ENCODE data around the gene CAMTA1. TPM values are rescaled to one million over a fixed set of nuclear protein-coding genes. Genes with fewer than 3 reads are reported as not detected.
A peak's percentile ranks its signal among the peaks of the same experiment; 100 is the strongest.

Gene CAMTA1
- polyA plus RNA-seq, 1 of the 3 experiments (the other 2 are of a cell fraction), result 63.1 TPM

DNA sequence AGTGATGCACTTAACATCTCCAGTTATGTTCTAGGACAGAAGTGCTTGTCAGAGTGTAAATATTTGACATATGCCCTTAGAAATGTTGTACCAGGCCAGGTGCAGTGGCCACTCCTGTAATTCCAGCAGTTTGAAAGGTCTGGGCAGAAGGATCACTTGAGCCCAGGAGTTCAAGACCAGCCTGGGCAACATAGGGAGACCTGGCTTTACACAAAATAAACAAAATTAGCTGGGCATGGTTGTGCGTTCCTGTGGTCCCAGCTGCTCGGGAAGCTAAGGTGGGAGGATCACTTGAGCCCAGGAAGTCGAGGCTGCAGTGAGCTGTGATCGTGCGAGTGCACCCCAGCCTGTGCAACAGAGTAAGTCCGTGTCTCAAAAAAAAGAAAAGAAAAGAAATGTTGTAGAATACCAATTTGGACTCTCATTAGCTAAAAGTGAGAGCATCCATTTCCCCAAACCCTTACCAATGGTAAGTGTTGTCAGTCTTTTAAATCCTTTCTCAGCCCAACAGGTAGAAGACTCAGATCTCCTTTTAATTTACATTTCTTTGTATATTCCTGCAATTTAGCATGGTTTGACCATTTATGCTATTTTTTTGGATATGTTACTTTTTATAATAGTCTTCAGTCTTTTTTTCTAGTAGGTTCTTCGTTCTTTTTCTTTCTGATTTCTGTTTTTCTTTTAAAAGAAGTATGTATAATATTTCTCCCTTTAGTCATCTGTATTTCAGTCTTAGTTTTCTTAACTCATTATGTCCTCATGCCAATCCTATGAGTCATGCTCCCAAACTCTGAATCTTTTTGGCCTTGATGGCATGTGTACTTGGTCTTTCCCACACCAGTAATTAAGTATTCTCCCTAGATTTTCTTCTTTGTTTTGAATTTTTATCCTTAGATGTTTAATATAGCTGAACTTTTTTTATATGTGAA, 74.4 kb downstream of the CAMTA1 start:
- Histone ChIP-seq H2AFZ (ENCODE audit: low read depth) (no peak overlapping the region), H3K9me3 (no peaks in the 10 kb centered on the region), H3K27ac (ENCODE audit: low read depth in 2 of 2, low read length in 1 of 2) (peak overlapping the region; percentile 64 to 96; a peak in 3 of 4 replicates), H3K4me3 (ENCODE audit: low read depth in 2 of 2, low read length in 1 of 2) (no peak overlapping the region), H3K36me3 (replicated peaks in 1 of 2; ENCODE audit: control insufficient read depth in 1 of 2, insufficient read depth in 2 of 2, low read length in 1 of 2) (peaks cover 2 to 8% of the 10 kb centered on the region in 2 experiments), H3K9me2 (no peaks in the 10 kb centered on the region), H3K27me3 (ENCODE audit: insufficient read depth) (no peaks in the 10 kb centered on the region), H4K20me1 (ENCODE audit: insufficient read depth) (no peaks in the 10 kb centered on the region), H3K4me1 (ENCODE audit: control insufficient read depth in 1 of 2, insufficient read depth in 2 of 2, low read depth in 1 of 2, low read length in 1 of 2) (peaks cover 0 to 13% of the 10 kb centered on the region in 2 experiments; a peak in 3 of 4 replicates), H3F3A (replicated peaks; ENCODE audit: insufficient read depth) (peaks cover 29% of the 10 kb centered on the region), H3K9ac (peak overlapping the region; percentile 35; the same call in 1 of the 2 replicates), H3K79me2 (ENCODE audit: insufficient read depth) (peaks cover 52% of the 10 kb centered on the region), H3K4me2 (peak overlapping the region; percentile 64)
- 78% methylated on average over 7 of the region's 7 CpGs for WGBS (ENCODE audit: low lambda C conversion rate)
- ChIA-PET CTCF (interaction anchor here (1.1 kb wide), 2 partner anchors 9 to 12 kb away, joined by 4 read pairs; no protein-coding TSS in a partner anchor), POLR2A (no interaction called here)
- no peak for DNase-seq
- TF ChIP-seq CTCF (IDR thresholded peaks at IDR 0.05), result no peak
- no peak for TF ChIP-seq ELF1 (IDR thresholded peaks at IDR 0.05)
- no peak; the same call in 1 of the 2 replicates for TF ChIP-seq NFIC (IDR thresholded peaks at IDR 0.05; ENCODE audit: borderline replicate concordance)
- TF ChIP-seq TAF1 (IDR thresholded peaks at IDR 0.05; ENCODE audit: borderline replicate concordance, low read depth, low read length), result no peak
- TF ChIP-seq SIN3A (IDR thresholded peaks at IDR 0.05; ENCODE audit: borderline replicate concordance, low read depth, low read length), result no peak
- no peak for TF ChIP-seq RFX5 (IDR thresholded peaks at IDR 0.05; ENCODE audit: low read length)
- TF ChIP-seq REST (IDR thresholded peaks at IDR 0.05; ENCODE audit: low read depth, low read length), result no peak
- no peak for TF ChIP-seq YY1 (IDR thresholded peaks at IDR 0.05; ENCODE audit: low read depth)
- TF ChIP-seq, protein P1, sequence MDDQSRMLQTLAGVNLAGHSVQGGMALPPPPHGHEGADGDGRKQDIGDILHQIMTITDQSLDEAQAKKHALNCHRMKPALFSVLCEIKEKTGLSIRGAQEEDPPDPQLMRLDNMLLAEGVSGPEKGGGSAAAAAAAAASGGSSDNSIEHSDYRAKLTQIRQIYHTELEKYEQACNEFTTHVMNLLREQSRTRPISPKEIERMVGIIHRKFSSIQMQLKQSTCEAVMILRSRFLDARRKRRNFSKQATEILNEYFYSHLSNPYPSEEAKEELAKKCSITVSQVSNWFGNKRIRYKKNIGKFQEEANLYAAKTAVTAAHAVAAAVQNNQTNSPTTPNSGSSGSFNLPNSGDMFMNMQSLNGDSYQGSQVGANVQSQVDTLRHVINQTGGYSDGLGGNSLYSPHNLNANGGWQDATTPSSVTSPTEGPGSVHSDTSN (IDR thresholded peaks at IDR 0.05), result peak; percentile 27; the same call in 1 of the 2 replicates
- TF ChIP-seq GATA2 (CRISPR knock-in tag; IDR thresholded peaks at IDR 0.05), result no peak
- TF ChIP-seq SMC3 (IDR thresholded peaks at IDR 0.05; ENCODE audit: low read depth, low read length), result no peak
- TF ChIP-seq EZH2phosphoT487 (IDR thresholded peaks at IDR 0.05; ENCODE audit: borderline replicate concordance, low read depth), result no peak
- TF ChIP-seq MEF2A (IDR thresholded peaks at IDR 0.05; ENCODE audit: borderline replicate concordance, low read depth), result no peak
- TF ChIP-seq RAD21 (IDR thresholded peaks at IDR 0.05; ENCODE audit: low read length), result no peak
- TF ChIP-seq TEAD4 (IDR thresholded peaks at IDR 0.05; ENCODE audit: borderline replicate concordance, insufficient read depth), result no peak
- no peak for TF ChIP-seq NRF1 (IDR thresholded peaks at IDR 0.05; ENCODE audit: low read depth, low read length)
- TF ChIP-seq CHD2 (IDR thresholded peaks at IDR 0.05; ENCODE audit: low read length, partially characterized antibody), result no peak
- TF ChIP-seq, protein P2, sequence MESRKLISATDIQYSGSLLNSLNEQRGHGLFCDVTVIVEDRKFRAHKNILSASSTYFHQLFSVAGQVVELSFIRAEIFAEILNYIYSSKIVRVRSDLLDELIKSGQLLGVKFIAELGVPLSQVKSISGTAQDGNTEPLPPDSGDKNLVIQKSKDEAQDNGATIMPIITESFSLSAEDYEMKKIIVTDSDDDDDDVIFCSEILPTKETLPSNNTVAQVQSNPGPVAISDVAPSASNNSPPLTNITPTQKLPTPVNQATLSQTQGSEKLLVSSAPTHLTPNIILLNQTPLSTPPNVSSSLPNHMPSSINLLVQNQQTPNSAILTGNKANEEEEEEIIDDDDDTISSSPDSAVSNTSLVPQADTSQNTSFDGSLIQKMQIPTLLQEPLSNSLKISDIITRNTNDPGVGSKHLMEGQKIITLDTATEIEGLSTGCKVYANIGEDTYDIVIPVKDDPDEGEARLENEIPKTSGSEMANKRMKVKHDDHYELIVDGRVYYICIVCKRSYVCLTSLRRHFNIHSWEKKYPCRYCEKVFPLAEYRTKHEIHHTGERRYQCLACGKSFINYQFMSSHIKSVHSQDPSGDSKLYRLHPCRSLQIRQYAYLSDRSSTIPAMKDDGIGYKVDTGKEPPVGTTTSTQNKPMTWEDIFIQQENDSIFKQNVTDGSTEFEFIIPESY (IDR thresholded peaks at IDR 0.05; ENCODE audit: borderline replicate concordance, low read depth), result no peak
- TF ChIP-seq FOXJ3 (CRISPR knock-in tag; IDR thresholded peaks at IDR 0.05), result no peak
- peak; percentile 55; the same call in 1 of the 2 replicates for TF ChIP-seq TCF12 (IDR thresholded peaks at IDR 0.05)
- no peak for TF ChIP-seq RCOR1 (IDR thresholded peaks at IDR 0.05; ENCODE audit: low read length)
- TF ChIP-seq, protein P3, sequence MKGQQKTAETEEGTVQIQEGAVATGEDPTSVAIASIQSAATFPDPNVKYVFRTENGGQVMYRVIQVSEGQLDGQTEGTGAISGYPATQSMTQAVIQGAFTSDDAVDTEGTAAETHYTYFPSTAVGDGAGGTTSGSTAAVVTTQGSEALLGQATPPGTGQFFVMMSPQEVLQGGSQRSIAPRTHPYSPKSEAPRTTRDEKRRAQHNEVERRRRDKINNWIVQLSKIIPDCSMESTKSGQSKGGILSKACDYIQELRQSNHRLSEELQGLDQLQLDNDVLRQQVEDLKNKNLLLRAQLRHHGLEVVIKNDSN (IDR thresholded peaks at IDR 0.05; ENCODE audit: borderline replicate concordance, low read depth), result no peak
- peak; percentile 93 for TF ChIP-seq JUND (IDR thresholded peaks at IDR 0.05)
- TF ChIP-seq FOSL2 (IDR thresholded peaks at IDR 0.05; ENCODE audit: borderline replicate concordance, low read depth), result peak; percentile 81
